ENCODE measurements around the gene DPM2. TPM values are rescaled to one million over a fixed set of nuclear protein-coding genes. Genes with fewer than 3 reads are reported as not detected.

Gene DPM2
- total and polyA plus RNA-seq, 2 experiments from 2014 or later: 36.6 to 92.4 TPM

- TF ChIP-seq ZNF462 (CRISPR knock-in tag; IDR thresholded peaks at IDR 0.05) (no peak), EZH2 (IDR thresholded peaks at IDR 0.05; ENCODE audit: low read depth, unreplicated experiment) (no peak), CREB1 (CRISPR knock-in tag; IDR thresholded peaks at IDR 0.05; ENCODE audit: low read depth) (no peak), ETS1 (IDR thresholded peaks at IDR 0.05) (no peak)
Measured at GRCh38 chr9:127941961-127942215, 4.2 kb upstream of the DPM2 start (continued).

GRCh38 chr9:127941062-127941960 is 3.7 kb upstream of the DPM2 start:
- H3K4me1 ChIP-seq (ENCODE audit: insufficient read depth): peaks cover 32% of the 10 kb centered on the region
- H3K9me2 ChIP-seq (ENCODE audit: insufficient read depth): no peaks in the 10 kb centered on the region
- Mint-ChIP-seq H3K4me3 (peak overlapping the region; percentile 52; the same call in 1 of the 3 replicates), H3K36me3 (ENCODE audit: low read depth) (peaks cover 29% of the 10 kb centered on the region), H3K4me1 (peaks cover 49% of the 10 kb centered on the region), H3K27me3 (ENCODE audit: insufficient read depth, low read depth, poor library complexity) (peaks cover 39% of the 10 kb centered on the region), H3K9me3 (no peaks in the 10 kb centered on the region; the same call in 1 of the 3 replicates), H3K27ac (peak overlapping the region; percentile 81; the same call in 1 of the 2 replicates)
- peak overlapping the region; percentile 20; the same call in 1 of the 2 replicates for H3K4me2 ChIP-seq
- H3K79me2 ChIP-seq (replicated peaks; ENCODE audit: insufficient read depth): peaks cover 7% of the 10 kb centered on the region
- 0 out of 2 replicates have a peak overlapping the region, but pooled peaks have one; percentile 32 for H3K27ac ChIP-seq (ENCODE audit: low read depth)
- DNase-seq (ENCODE audit: low spot score): no peak
- H4K20me1 ChIP-seq (replicated peaks; ENCODE audit: insufficient read depth): no peaks in the 10 kb centered on the region; the same call in 1 of the 2 replicates
- no peaks in the 10 kb centered on the region for H3K27me3 ChIP-seq (ENCODE audit: insufficient read depth)
- no peak for ATAC-seq
- H3K36me3 ChIP-seq (ENCODE audit: insufficient read depth): no peaks in the 10 kb centered on the region
- H2AFZ ChIP-seq: no peak overlapping the region
- H3K4me3 ChIP-seq: no peak overlapping the region
- H3F3A ChIP-seq (replicated peaks; ENCODE audit: low read depth): peaks cover 24% of the 10 kb centered on the region
- TF ChIP-seq ETS1 (IDR thresholded peaks at IDR 0.05) (no peak), NANOG (IDR thresholded peaks at IDR 0.05; ENCODE audit: borderline replicate concordance) (no peak), POLR2AphosphoS5 (IDR thresholded peaks at IDR 0.05; ENCODE audit: low read depth) (no peak), EZH2 (IDR thresholded peaks at IDR 0.05; ENCODE audit: low read depth, unreplicated experiment) (no peak), CTCF (conservative IDR thresholded peaks at IDR 0.05; ENCODE audit: low read depth in 2 of 2) (no peak), JUNB (IDR thresholded peaks at IDR 0.05; ENCODE audit: unreplicated experiment) (no peak), STAT1 (IDR thresholded peaks at IDR 0.05; ENCODE audit: unreplicated experiment) (no peak), CREB1 (CRISPR knock-in tag; IDR thresholded peaks at IDR 0.05; ENCODE audit: low read depth) (no peak)
